AG09319 (cell line): ENCODE results near the gene LTK.
A peak's percentile ranks its signal among the peaks of the same experiment; 100 is the strongest.
"Not testable (repeated sequence)": the region's sequence is repeated elsewhere in the genome, so short reads cannot be mapped to it uniquely, and the experiment has no call there.

Source experiments
- DNase-seq: peaks from one replicate; pipeline ENCODE4 v3.0.0-alpha.2; 2010; ENCODE audit warnings: low read depth; ENCODE audit errors: extremely low read depth
- TF ChIP-seq, protein P1 (sequence below): IDR thresholded peaks from 2 replicates; pipeline ENCODE4 v1.5.1; 2011; ENCODE audit warnings: low read depth, mild to moderate bottlenecking, inconsistent platforms, low read length, moderate library complexity

Gene LTK

GRCh38 chr15:41473418-41473817, 40.2 kb downstream of the LTK start:
- TF ChIP-seq, protein P1, sequence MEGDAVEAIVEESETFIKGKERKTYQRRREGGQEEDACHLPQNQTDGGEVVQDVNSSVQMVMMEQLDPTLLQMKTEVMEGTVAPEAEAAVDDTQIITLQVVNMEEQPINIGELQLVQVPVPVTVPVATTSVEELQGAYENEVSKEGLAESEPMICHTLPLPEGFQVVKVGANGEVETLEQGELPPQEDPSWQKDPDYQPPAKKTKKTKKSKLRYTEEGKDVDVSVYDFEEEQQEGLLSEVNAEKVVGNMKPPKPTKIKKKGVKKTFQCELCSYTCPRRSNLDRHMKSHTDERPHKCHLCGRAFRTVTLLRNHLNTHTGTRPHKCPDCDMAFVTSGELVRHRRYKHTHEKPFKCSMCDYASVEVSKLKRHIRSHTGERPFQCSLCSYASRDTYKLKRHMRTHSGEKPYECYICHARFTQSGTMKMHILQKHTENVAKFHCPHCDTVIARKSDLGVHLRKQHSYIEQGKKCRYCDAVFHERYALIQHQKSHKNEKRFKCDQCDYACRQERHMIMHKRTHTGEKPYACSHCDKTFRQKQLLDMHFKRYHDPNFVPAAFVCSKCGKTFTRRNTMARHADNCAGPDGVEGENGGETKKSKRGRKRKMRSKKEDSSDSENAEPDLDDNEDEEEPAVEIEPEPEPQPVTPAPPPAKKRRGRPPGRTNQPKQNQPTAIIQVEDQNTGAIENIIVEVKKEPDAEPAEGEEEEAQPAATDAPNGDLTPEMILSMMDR = no peak
- DNase-seq = no peak

- not testable (repeated sequence) for DNase-seq
These were observed 44.0 kb downstream of the LTK start for GRCh38 chr15:41469644-41470043.

DNA sequence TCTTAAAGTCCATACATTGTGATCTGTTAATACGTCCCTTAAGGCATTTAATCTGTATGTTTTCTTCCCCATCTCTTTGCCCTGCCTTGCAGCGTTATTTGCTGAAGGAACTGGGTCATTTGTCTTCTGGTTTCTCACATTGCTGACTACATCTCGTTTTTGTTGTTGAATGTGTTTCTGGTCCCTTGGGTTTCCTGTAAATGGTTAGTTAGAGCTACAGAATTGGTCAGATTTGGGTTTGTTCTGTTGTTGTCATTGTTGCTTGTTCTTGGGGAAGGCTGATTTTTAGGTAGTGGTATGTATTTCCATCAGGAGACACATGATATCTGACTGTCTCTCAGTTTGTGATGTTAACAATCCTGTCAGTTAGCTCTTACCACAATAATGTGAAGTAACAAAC, 46.9 kb downstream of the LTK start:
- no peak for DNase-seq
- TF ChIP-seq, protein P1 = no peak

- TF ChIP-seq, protein P1 = peak; percentile 97
- DNase-seq = peak; percentile 20
These were observed 47.7 kb downstream of the LTK start for GRCh38 chr15:41465822-41466421.

DNA sequence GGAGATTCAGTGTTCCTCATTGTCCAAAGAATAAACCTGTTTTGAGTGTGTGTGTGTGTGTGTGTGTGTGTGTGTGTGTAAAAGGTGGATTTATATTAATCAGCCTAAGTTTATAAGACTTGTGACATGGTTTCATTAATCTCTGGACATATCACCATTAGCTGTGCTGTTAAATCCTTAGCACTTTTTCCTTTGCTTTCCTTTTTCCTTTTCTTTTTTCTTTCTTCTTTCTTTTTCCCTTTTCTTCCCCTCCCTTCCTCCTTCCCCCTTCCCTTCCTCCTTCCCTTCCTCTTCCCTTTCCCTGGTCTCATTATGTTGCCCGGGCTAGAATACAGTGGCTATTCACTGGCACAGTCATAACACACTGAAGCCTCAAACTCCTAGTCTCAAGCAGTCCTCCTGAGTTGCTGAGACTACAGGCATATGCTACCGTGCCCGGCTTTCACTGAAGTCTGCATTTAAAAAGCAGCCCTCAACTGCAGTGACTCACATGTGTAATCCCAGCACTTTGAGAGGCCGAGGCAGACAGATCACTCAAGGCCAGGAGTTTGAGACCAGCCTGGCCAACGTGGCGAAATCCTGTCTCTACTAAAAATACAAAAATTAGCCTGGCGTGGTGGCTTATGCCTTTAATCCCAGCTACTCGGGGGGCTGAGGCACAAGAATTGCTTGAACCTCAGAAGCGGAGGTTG, 48.6 kb downstream of the LTK start:
- TF ChIP-seq, protein P1 = no peak
- DNase-seq = no peak

GRCh38 chr15:41462084-41462795, 51.4 kb downstream of the LTK start:
- no peak for DNase-seq
- TF ChIP-seq, protein P1 = no peak
